ENCODE measurements around the gene PHF8.

The PHF8 gene

DNA sequence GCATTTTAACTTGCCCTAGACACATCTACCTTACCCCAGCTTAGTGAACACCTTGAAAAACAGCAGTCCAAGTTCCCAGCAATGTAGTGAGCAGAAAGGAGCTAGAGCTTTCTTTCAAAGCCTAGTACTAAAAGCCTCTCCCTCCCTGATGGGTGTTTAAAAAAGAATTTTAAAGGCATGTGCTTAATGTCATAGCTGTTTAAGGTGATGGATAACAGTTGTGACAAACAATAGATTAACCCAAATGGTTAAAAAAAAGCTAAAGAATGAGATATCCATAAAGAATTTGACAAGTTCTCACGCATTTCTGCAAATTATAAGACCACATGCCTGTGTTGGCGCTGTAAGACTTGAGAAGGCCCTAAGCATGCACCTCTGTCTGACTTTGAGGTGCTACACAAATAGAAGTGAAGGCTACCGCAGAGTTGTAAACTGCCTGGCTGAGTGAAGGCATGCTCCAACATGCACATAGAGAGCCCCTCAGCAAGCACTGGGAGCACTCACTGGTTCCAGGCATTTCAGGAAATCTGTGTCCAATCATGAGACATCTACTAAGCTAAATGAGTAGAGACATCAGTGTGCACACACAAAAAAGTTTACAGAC lies 94.0 kb downstream of the PHF8 start:
- TF ChIP-seq TAF1 (IDR thresholded peaks at IDR 0.05; ENCODE audit: borderline replicate concordance, insufficient read depth, low read length) = no peak
- TF ChIP-seq POLR2AphosphoS5 (IDR thresholded peaks at IDR 0.05; ENCODE audit: low read depth, low read length) = no peak
- TF ChIP-seq FOXP2 (optimal IDR thresholded peaks at IDR 0.05; ENCODE audit: borderline replicate concordance, extremely low read depth, extremely low read length, insufficient read depth) = no peak
- TF ChIP-seq SIN3A (IDR thresholded peaks at IDR 0.05; ENCODE audit: borderline replicate concordance, insufficient read depth, low read length) = no peak
- TF ChIP-seq, protein P1, sequence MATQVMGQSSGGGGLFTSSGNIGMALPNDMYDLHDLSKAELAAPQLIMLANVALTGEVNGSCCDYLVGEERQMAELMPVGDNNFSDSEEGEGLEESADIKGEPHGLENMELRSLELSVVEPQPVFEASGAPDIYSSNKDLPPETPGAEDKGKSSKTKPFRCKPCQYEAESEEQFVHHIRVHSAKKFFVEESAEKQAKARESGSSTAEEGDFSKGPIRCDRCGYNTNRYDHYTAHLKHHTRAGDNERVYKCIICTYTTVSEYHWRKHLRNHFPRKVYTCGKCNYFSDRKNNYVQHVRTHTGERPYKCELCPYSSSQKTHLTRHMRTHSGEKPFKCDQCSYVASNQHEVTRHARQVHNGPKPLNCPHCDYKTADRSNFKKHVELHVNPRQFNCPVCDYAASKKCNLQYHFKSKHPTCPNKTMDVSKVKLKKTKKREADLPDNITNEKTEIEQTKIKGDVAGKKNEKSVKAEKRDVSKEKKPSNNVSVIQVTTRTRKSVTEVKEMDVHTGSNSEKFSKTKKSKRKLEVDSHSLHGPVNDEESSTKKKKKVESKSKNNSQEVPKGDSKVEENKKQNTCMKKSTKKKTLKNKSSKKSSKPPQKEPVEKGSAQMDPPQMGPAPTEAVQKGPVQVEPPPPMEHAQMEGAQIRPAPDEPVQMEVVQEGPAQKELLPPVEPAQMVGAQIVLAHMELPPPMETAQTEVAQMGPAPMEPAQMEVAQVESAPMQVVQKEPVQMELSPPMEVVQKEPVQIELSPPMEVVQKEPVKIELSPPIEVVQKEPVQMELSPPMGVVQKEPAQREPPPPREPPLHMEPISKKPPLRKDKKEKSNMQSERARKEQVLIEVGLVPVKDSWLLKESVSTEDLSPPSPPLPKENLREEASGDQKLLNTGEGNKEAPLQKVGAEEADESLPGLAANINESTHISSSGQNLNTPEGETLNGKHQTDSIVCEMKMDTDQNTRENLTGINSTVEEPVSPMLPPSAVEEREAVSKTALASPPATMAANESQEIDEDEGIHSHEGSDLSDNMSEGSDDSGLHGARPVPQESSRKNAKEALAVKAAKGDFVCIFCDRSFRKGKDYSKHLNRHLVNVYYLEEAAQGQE (IDR thresholded peaks at IDR 0.05; ENCODE audit: insufficient read depth in 1 of 2, low read depth in 2 of 2, low read length in 2 of 2) = no peak

DNA sequence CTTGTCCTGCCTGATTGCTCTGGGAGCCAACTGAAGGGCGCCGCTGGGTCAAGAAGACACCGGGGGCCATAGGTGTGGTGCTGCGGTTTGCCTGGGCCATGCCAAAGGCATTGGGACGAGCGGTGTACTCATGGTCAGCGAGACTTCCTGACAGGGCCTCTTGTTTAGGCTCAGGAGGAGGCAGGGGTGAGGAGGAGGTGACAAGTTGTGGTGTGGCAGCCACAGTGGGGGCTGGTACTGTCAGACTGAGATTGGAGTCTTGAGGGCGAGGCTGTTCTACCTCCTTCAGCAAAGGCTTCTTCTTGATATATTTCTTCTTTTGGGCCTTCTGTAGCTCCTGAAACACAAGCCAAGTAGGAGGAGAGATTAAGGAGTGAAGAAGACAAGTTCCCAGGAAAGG lies 104.1 kb downstream of the PHF8 start:
- TF ChIP-seq SIN3A (IDR thresholded peaks at IDR 0.05; ENCODE audit: borderline replicate concordance, insufficient read depth, low read length) = no peak
- TF ChIP-seq POLR2AphosphoS5 (IDR thresholded peaks at IDR 0.05; ENCODE audit: low read depth, low read length) = no peak
- TF ChIP-seq TAF1 (IDR thresholded peaks at IDR 0.05; ENCODE audit: borderline replicate concordance, insufficient read depth, low read length) = no peak
- no peak for TF ChIP-seq FOXP2 (optimal IDR thresholded peaks at IDR 0.05; ENCODE audit: borderline replicate concordance, extremely low read depth, extremely low read length, insufficient read depth)
- TF ChIP-seq, protein P1 (IDR thresholded peaks at IDR 0.05; ENCODE audit: insufficient read depth in 1 of 2, low read depth in 2 of 2, low read length in 2 of 2) = no peak

DNA sequence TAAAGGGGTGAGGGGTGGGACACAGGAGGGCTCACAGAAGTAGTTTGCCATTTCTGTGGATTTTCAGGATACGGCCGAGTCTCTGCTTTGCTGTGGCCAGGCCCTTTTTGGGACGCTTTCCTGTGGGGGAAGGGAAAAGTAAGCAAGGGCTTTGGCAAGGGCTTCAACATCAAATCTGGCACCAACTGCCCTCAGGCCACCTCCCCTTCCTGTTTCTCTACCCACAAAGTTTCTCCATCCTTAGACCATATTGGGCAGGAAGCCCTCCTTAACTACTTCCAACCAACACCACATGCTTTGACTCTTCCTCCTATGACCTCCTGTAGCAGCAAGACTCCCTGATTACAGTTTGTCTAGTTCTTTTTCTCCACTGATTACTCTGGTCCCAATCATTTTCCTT lies 105.1 kb downstream of the PHF8 start:
- no peak for TF ChIP-seq TAF1 (IDR thresholded peaks at IDR 0.05; ENCODE audit: borderline replicate concordance, insufficient read depth, low read length)
- TF ChIP-seq POLR2AphosphoS5 (IDR thresholded peaks at IDR 0.05; ENCODE audit: low read depth, low read length) = no peak
- TF ChIP-seq, protein P1 (IDR thresholded peaks at IDR 0.05; ENCODE audit: insufficient read depth in 1 of 2, low read depth in 2 of 2, low read length in 2 of 2) = no peak
- no peak for TF ChIP-seq SIN3A (IDR thresholded peaks at IDR 0.05; ENCODE audit: borderline replicate concordance, insufficient read depth, low read length)
- TF ChIP-seq FOXP2 (optimal IDR thresholded peaks at IDR 0.05; ENCODE audit: borderline replicate concordance, extremely low read depth, extremely low read length, insufficient read depth) = no peak

DNA sequence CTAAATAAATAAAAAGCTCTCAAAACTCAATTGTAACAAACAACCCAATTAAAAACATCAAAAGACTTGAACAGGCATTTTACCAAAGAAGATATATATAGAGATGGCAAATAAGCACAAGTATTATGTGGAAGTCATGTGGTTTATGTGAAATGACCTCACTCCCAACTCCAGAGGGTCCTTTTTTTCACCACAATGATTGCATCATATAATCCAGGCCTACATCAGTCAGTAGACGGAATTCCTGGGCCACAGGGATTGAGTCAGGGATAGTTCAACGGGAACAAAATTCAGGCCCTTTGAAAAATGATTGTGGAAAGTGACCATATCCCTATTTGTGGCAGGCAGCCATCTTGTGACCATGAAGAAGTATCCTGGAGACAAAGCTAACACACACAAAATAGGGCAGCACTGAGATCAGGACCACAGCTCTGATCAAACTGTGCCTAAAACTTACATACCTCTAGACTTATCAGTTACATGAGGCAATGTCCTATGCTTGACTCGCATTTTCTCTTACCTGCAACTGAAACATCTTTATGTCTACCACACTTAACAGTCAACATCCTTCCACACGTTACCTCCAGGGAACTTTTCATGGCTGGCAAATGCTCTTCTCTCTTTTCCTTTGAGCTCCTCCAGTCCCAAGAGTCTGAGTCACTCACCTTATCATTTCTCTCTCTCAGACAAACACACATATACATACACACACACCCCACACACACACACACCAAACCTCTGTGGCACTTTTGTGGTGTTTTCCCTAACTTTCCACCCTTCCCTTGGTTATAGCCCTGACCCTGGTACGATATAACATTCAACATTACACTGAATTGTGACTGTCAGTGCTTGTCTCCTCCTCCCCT lies 113.5 kb downstream of the PHF8 start:
- TF ChIP-seq TAF1 (IDR thresholded peaks at IDR 0.05; ENCODE audit: borderline replicate concordance, insufficient read depth, low read length) (no peak), POLR2AphosphoS5 (IDR thresholded peaks at IDR 0.05; ENCODE audit: low read depth, low read length) (no peak), FOXP2 (optimal IDR thresholded peaks at IDR 0.05; ENCODE audit: borderline replicate concordance, extremely low read depth, extremely low read length, insufficient read depth) (no peak), SIN3A (IDR thresholded peaks at IDR 0.05; ENCODE audit: borderline replicate concordance, insufficient read depth, low read length) (no peak)
- TF ChIP-seq, protein P1 (IDR thresholded peaks at IDR 0.05; ENCODE audit: insufficient read depth in 1 of 2, low read depth in 2 of 2, low read length in 2 of 2) = no peak
